GM23338 (cell line): ENCODE measurements around the gene PAGE1.

Source experiments
- CREB1 ChIP-seq: fragments of 250-450 bp; sonication (Bioruptor Pico); IDR thresholded peaks from 2 replicates; pipeline ENCODE4 v1.5.0; 2020; ENCODE audit warnings: low read depth, mild to moderate bottlenecking, moderate library complexity
- ETS1 ChIP-seq: IDR thresholded peaks from 2 replicates; pipeline ENCODE4 v1.6.1; 2016; ENCODE audit warnings: antibody characterized with exemption
- EZH2 ChIP-seq: fragments of 200-600 bp; sonication (generic); IDR thresholded peaks from one replicate; pipeline ENCODE4 v1.8.0; 2017; ENCODE audit warnings: antibody characterized with exemption, mild to moderate bottlenecking, low read depth; ENCODE audit not compliant: unreplicated experiment
- EZH2phosphoT487 ChIP-seq: fragments of 200-600 bp; sonication (generic); IDR thresholded peaks from one replicate; pipeline ENCODE4 v1.8.1; 2018; ENCODE audit warnings: antibody characterized with exemption; ENCODE audit not compliant: unreplicated experiment
- JUNB ChIP-seq: IDR thresholded peaks from one replicate; pipeline ENCODE4 v1.6.1; 2016; ENCODE audit warnings: antibody characterized with exemption; ENCODE audit not compliant: unreplicated experiment
- NANOG ChIP-seq: IDR thresholded peaks from 2 replicates; pipeline ENCODE4 v1.6.1; 2016; ENCODE audit warnings: antibody characterized with exemption, borderline replicate concordance
- POLR2AphosphoS5 ChIP-seq: IDR thresholded peaks from 2 replicates; pipeline ENCODE4 v1.6.1; 2016; ENCODE audit warnings: antibody characterized with exemption, low read depth
- STAT1 ChIP-seq: IDR thresholded peaks from one replicate; pipeline ENCODE4 v1.6.1; 2016; ENCODE audit warnings: antibody characterized with exemption; ENCODE audit not compliant: unreplicated experiment
- ZNF114 ChIP-seq: fragments of 250-450 bp; sonication (Bioruptor Pico); IDR thresholded peaks from 2 replicates; pipeline ENCODE4 v1.5.0; 2020; ENCODE audit warnings: mild to moderate bottlenecking, moderate library complexity
- ZNF331 ChIP-seq: fragments of 250-450 bp; sonication (Bioruptor Pico); IDR thresholded peaks from 2 replicates; pipeline ENCODE4 v1.5.0; 2020; ENCODE audit warnings: low read depth, mild to moderate bottlenecking, moderate library complexity
- TF ChIP-seq, protein P1 (sequence below), 2 experiments: fragments of 200-600 bp in 1 of 2; sonication (generic) in 1 of 2; conservative IDR thresholded peaks; 2 replicates each; pipeline versions ENCODE4 v1.5.1 to v1.6.1; 2016 to 2017; ENCODE audit warnings: antibody characterized with exemption in 2 of 2, low read depth in 2 of 2, mild to moderate bottlenecking in 2 of 2, moderate library complexity in 1 of 2
- TF ChIP-seq, protein P2 (sequence below): IDR thresholded peaks from one replicate; pipeline ENCODE4 v1.6.1; 2018; ENCODE audit warnings: antibody characterized with exemption; ENCODE audit not compliant: unreplicated experiment

GRCh38 chrX:49675075-49675719, 20.6 kb downstream of the PAGE1 start:
- TF ChIP-seq EZH2 (no peak), POLR2AphosphoS5 (no peak), CREB1 (CRISPR knock-in tag) (no peak), ZNF114 (CRISPR knock-in tag) (no peak), ETS1 (no peak), STAT1 (no peak), NANOG (no peak), EZH2phosphoT487 (no peak), ZNF331 (CRISPR knock-in tag) (no peak), JUNB (no peak)
- TF ChIP-seq, protein P1, sequence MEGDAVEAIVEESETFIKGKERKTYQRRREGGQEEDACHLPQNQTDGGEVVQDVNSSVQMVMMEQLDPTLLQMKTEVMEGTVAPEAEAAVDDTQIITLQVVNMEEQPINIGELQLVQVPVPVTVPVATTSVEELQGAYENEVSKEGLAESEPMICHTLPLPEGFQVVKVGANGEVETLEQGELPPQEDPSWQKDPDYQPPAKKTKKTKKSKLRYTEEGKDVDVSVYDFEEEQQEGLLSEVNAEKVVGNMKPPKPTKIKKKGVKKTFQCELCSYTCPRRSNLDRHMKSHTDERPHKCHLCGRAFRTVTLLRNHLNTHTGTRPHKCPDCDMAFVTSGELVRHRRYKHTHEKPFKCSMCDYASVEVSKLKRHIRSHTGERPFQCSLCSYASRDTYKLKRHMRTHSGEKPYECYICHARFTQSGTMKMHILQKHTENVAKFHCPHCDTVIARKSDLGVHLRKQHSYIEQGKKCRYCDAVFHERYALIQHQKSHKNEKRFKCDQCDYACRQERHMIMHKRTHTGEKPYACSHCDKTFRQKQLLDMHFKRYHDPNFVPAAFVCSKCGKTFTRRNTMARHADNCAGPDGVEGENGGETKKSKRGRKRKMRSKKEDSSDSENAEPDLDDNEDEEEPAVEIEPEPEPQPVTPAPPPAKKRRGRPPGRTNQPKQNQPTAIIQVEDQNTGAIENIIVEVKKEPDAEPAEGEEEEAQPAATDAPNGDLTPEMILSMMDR (conservative IDR thresholded peaks at IDR 0.05; ENCODE audit: low read depth in 2 of 2): no peak
- TF ChIP-seq, protein P2, sequence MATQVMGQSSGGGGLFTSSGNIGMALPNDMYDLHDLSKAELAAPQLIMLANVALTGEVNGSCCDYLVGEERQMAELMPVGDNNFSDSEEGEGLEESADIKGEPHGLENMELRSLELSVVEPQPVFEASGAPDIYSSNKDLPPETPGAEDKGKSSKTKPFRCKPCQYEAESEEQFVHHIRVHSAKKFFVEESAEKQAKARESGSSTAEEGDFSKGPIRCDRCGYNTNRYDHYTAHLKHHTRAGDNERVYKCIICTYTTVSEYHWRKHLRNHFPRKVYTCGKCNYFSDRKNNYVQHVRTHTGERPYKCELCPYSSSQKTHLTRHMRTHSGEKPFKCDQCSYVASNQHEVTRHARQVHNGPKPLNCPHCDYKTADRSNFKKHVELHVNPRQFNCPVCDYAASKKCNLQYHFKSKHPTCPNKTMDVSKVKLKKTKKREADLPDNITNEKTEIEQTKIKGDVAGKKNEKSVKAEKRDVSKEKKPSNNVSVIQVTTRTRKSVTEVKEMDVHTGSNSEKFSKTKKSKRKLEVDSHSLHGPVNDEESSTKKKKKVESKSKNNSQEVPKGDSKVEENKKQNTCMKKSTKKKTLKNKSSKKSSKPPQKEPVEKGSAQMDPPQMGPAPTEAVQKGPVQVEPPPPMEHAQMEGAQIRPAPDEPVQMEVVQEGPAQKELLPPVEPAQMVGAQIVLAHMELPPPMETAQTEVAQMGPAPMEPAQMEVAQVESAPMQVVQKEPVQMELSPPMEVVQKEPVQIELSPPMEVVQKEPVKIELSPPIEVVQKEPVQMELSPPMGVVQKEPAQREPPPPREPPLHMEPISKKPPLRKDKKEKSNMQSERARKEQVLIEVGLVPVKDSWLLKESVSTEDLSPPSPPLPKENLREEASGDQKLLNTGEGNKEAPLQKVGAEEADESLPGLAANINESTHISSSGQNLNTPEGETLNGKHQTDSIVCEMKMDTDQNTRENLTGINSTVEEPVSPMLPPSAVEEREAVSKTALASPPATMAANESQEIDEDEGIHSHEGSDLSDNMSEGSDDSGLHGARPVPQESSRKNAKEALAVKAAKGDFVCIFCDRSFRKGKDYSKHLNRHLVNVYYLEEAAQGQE: no peak
